Osteoblast (primary cell): ENCODE measurements around the gene BCAS3. TPM values are rescaled to one million over a fixed set of nuclear protein-coding genes. Genes with fewer than 3 reads are reported as not detected.
"Not testable (repeated sequence)": the region's sequence is repeated elsewhere in the genome, so short reads cannot be mapped to it uniquely, and the experiment has no call there.

Source experiments
- DNase-seq: peaks from one replicate; pipeline ENCODE4 v3.0.0; 2011; ENCODE audit warnings: low spot score, mixed read lengths; ENCODE audit not compliant: insufficient read length; ENCODE audit errors: missing footprints
- H2AFZ ChIP-seq: 2 replicates; pipeline ENCODE4 v1.6.0; 2011; ENCODE audit warnings: mild to moderate bottlenecking, low read length
- H3K27ac ChIP-seq: 2 replicates; pipeline ENCODE4 v1.5.1; 2011; ENCODE audit warnings: mild to moderate bottlenecking, low read depth, low read length, moderate library complexity
- H3K27me3 ChIP-seq: 2 replicates; pipeline ENCODE4 v1.6.0; 2012; ENCODE audit warnings: mild to moderate bottlenecking, control low read depth, inconsistent platforms, low read length, moderate library complexity; ENCODE audit not compliant: insufficient read depth
- H3K36me3 ChIP-seq: 2 replicates; pipeline ENCODE4 v1.5.1; 2011; ENCODE audit warnings: mild to moderate bottlenecking, low read length, control low read depth, moderate library complexity; ENCODE audit not compliant: insufficient read depth
- H3K4me1 ChIP-seq: 2 replicates; pipeline ENCODE4 v1.5.1; 2011; ENCODE audit warnings: mild to moderate bottlenecking, low read length, control low read depth, moderate library complexity; ENCODE audit not compliant: insufficient read depth
- H3K4me2 ChIP-seq: 2 replicates; pipeline ENCODE4 v1.6.0; 2011; ENCODE audit warnings: mild to moderate bottlenecking, low read length; ENCODE audit not compliant: insufficient read depth
- H3K4me3 ChIP-seq: fragments of 200-600 bp; sonication (generic); 3 replicates; pipeline ENCODE4 v1.5.1; 2012; ENCODE audit warnings: mild to moderate bottlenecking, low read length, inconsistent platforms; ENCODE audit not compliant: insufficient read depth
- H3K79me2 ChIP-seq: 2 replicates; pipeline ENCODE4 v1.6.0; 2012; ENCODE audit warnings: mild to moderate bottlenecking, low read length, control low read depth, inconsistent platforms; ENCODE audit not compliant: insufficient read depth
- H3K9me3 ChIP-seq: 2 replicates; pipeline ENCODE4 v1.5.1; 2011; ENCODE audit warnings: low read depth, low read length, control low read depth
- H4K20me1 ChIP-seq: 2 replicates; pipeline ENCODE4 v1.6.0; 2012; ENCODE audit warnings: mild to moderate bottlenecking, low read length, control low read depth; ENCODE audit not compliant: insufficient read depth
- CTCF ChIP-seq: IDR thresholded peaks from 2 replicates; pipeline ENCODE4 v1.5.1; 2011; ENCODE audit warnings: mild to moderate bottlenecking, low read depth, low read length, moderate library complexity; ENCODE audit errors: extremely low read depth
- total RNA-seq: library from RNA; depleted of rRNA; stranded (reverse); fragments of >200 nt; gene quantifications from 2 replicates; pipeline ENCODE4 v1.2.3, GENCODE V29; 2012

Gene BCAS3
- total RNA-seq, 1 donor = 31.5 TPM

GRCh38 chr17:61005358-61005757, 327.7 kb downstream of the BCAS3 start:
- Histone ChIP-seq H3K4me2 (no peak overlapping the region), H3K4me3 (no peak overlapping the region), H2AFZ (no peak overlapping the region), H4K20me1 (no peaks in the 10 kb centered on the region), H3K27ac (no peak overlapping the region), H3K4me1 (peaks cover 15% of the 10 kb centered on the region), H3K27me3 (no peaks in the 10 kb centered on the region), H3K36me3 (no peaks in the 10 kb centered on the region), H3K9me3 (no peaks in the 10 kb centered on the region), H3K79me2 (no peaks in the 10 kb centered on the region)
- no peak for DNase-seq
- no peak for TF ChIP-seq CTCF

- H4K20me1 ChIP-seq, H2AFZ ChIP-seq, H3K79me2 ChIP-seq, H3K27me3 ChIP-seq, H3K4me2 ChIP-seq, DNase-seq, H3K9me3 ChIP-seq, H3K36me3 ChIP-seq, H3K27ac ChIP-seq, H3K4me3 ChIP-seq: not testable (repeated sequence)
- peaks cover 12% of the 10 kb centered on the region for H3K4me1 ChIP-seq
These were observed 328.3 kb downstream of the BCAS3 start for GRCh38 chr17:61005958-61006357.

- H3K4me2 ChIP-seq = no peak overlapping the region
- no peaks in the 10 kb centered on the region for H3K36me3 ChIP-seq
- H2AFZ ChIP-seq = no peak overlapping the region
- no peaks in the 10 kb centered on the region for H3K27me3 ChIP-seq
- H3K4me1 ChIP-seq = peaks cover under 1% of the 10 kb centered on the region
- H4K20me1 ChIP-seq = no peaks in the 10 kb centered on the region
- H3K4me3 ChIP-seq = no peak overlapping the region
- TF ChIP-seq CTCF = no peak
- DNase-seq = no peak
- H3K27ac ChIP-seq = no peak overlapping the region
- no peaks in the 10 kb centered on the region for H3K79me2 ChIP-seq
- no peaks in the 10 kb centered on the region for H3K9me3 ChIP-seq
These were observed 330.3 kb downstream of the BCAS3 start for GRCh38 chr17:61007980-61008379.

- no peak for DNase-seq
- Histone ChIP-seq H3K36me3 (no peaks in the 10 kb centered on the region), H4K20me1 (no peaks in the 10 kb centered on the region), H3K4me2 (no peak overlapping the region), H3K27me3 (no peaks in the 10 kb centered on the region), H3K4me3 (no peak overlapping the region), H3K9me3 (no peaks in the 10 kb centered on the region), H3K27ac (no peak overlapping the region), H3K4me1 (no peaks in the 10 kb centered on the region), H2AFZ (no peak overlapping the region), H3K79me2 (no peaks in the 10 kb centered on the region)
- TF ChIP-seq CTCF = no peak
These were observed 332.0 kb downstream of the BCAS3 start for GRCh38 chr17:61009663-61010062.
